Hepatocyte (in vitro differentiated cells): ENCODE results near the gene MRPL44.

ENCODE experiments used
- CTCF ChIP-seq: fragments of 200-600 bp; sonication (generic); IDR thresholded peaks from 2 replicates; pipeline ENCODE4 v1.5.1; 2016; ENCODE audit warnings: antibody characterized with exemption, mild to moderate bottlenecking; ENCODE audit not compliant: poor library complexity
- EZH2 ChIP-seq: fragments of 200-600 bp; sonication (generic); IDR thresholded peaks from 2 replicates; pipeline ENCODE4 v1.6.1; 2016; ENCODE audit warnings: antibody characterized with exemption, mild to moderate bottlenecking, borderline replicate concordance
- EZH2phosphoT487 ChIP-seq: fragments of 200-600 bp; sonication (generic); IDR thresholded peaks from one replicate; pipeline ENCODE4 v1.6.1; 2018; ENCODE audit warnings: antibody characterized with exemption, mild to moderate bottlenecking, low read depth, moderate library complexity; ENCODE audit not compliant: unreplicated experiment, severe bottlenecking

GRCh38 chr2:223967981-223968380, 10.7 kb downstream of the MRPL44 start:
- TF ChIP-seq CTCF = no peak
- no peak for TF ChIP-seq EZH2
- no peak for TF ChIP-seq EZH2phosphoT487
